Measurements from ENCODE around the gene MAG. TPM values are rescaled to one million over a fixed set of nuclear protein-coding genes. Genes with fewer than 3 reads are reported as not detected.

The MAG gene
- total and polyA plus RNA-seq, 9 of the 15 experiments (the other 6 are each of a cell fraction or from before 2014, with no cell fraction given) = 0.11 to 10.0 (median 1.6) TPM

GRCh38 chr19:35306473-35307246 is 14.7 kb downstream of the MAG start (continued):
- TF ChIP-seq, protein P1, sequence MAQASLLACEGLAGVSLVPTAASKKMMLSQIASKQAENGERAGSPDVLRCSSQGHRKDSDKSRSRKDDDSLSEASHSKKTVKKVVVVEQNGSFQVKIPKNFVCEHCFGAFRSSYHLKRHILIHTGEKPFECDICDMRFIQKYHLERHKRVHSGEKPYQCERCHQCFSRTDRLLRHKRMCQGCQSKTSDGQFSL (CRISPR knock-in tag; IDR thresholded peaks at IDR 0.05) = no peak
- TF ChIP-seq, protein P1 (tag; IDR thresholded peaks at IDR 0.05) = 0 out of 4 replicates have a peak, but pooled peaks of 1 of the 2 experiments have one; percentile 3
- TF ChIP-seq POLR2B (IDR thresholded peaks at IDR 0.05; ENCODE audit: low read depth, partially characterized antibody) (no peak), POLR2H (tag; IDR thresholded peaks at IDR 0.05; ENCODE audit: low read depth) (no peak), MCM3 (IDR thresholded peaks at IDR 0.05) (no peak), ESRRA (IDR thresholded peaks at IDR 0.05; ENCODE audit: borderline replicate concordance, low read depth) (no peak; the same call in 1 of the 2 replicates), NUFIP1 (IDR thresholded peaks at IDR 0.05; ENCODE audit: partially characterized antibody) (no peak), FOXP1 (CRISPR knock-in tag; IDR thresholded peaks at IDR 0.05) (no peak), KDM5B (IDR thresholded peaks at IDR 0.05; ENCODE audit: insufficient replicate concordance, low read depth, low read length) (no peak), RAD21 (CRISPR knock-in tag; conservative IDR thresholded peaks at IDR 0.05 in 1 of 2, IDR thresholded peaks at IDR 0.05 in 1 of 2) (peak in 1 of 2 experiments; percentile 53; a peak in 2 of 4 replicates), TAF1 (IDR thresholded peaks at IDR 0.05; ENCODE audit: control insufficient read depth, extremely low read depth, insufficient read depth, low read length, severe bottlenecking) (no peak), ZNF778 (CRISPR knock-in tag; IDR thresholded peaks at IDR 0.05) (no peak), GMEB1 (CRISPR knock-in tag; IDR thresholded peaks at IDR 0.05) (no peak), ZBED1 (IDR thresholded peaks at IDR 0.05) (no peak), PTRF (tag; IDR thresholded peaks at IDR 0.05) (no peak; the same call in 1 of the 2 replicates), ZNF274 (IDR thresholded peaks at IDR 0.05; ENCODE audit: borderline replicate concordance, low read depth, low read length) (no peak), ZNF699 (CRISPR knock-in tag; IDR thresholded peaks at IDR 0.05; ENCODE audit: insufficient replicate concordance) (no peak), MBD2 (IDR thresholded peaks at IDR 0.05; ENCODE audit: borderline replicate concordance, low read depth) (no peak), PHF20 (IDR thresholded peaks at IDR 0.05; ENCODE audit: partially characterized antibody) (peak; percentile 22)
- TF ChIP-seq, protein P2, sequence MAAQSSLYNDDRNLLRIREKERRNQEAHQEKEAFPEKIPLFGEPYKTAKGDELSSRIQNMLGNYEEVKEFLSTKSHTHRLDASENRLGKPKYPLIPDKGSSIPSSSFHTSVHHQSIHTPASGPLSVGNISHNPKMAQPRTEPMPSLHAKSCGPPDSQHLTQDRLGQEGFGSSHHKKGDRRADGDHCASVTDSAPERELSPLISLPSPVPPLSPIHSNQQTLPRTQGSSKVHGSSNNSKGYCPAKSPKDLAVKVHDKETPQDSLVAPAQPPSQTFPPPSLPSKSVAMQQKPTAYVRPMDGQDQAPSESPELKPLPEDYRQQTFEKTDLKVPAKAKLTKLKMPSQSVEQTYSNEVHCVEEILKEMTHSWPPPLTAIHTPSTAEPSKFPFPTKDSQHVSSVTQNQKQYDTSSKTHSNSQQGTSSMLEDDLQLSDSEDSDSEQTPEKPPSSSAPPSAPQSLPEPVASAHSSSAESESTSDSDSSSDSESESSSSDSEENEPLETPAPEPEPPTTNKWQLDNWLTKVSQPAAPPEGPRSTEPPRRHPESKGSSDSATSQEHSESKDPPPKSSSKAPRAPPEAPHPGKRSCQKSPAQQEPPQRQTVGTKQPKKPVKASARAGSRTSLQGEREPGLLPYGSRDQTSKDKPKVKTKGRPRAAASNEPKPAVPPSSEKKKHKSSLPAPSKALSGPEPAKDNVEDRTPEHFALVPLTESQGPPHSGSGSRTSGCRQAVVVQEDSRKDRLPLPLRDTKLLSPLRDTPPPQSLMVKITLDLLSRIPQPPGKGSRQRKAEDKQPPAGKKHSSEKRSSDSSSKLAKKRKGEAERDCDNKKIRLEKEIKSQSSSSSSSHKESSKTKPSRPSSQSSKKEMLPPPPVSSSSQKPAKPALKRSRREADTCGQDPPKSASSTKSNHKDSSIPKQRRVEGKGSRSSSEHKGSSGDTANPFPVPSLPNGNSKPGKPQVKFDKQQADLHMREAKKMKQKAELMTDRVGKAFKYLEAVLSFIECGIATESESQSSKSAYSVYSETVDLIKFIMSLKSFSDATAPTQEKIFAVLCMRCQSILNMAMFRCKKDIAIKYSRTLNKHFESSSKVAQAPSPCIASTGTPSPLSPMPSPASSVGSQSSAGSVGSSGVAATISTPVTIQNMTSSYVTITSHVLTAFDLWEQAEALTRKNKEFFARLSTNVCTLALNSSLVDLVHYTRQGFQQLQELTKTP (IDR thresholded peaks at IDR 0.05; ENCODE audit: low read depth in 1 of 2, partially characterized antibody in 2 of 2) = no peak

All from K562 (cell line).